ENCODE data around the gene PAX2. TPM values are rescaled to one million over a fixed set of nuclear protein-coding genes. Genes with fewer than 3 reads are reported as not detected.

PAX2 gene
- total RNA-seq, 4 donors from 2014 or later = not detected

GRCh38 chr10:100866575-100867098, 121.3 kb downstream of the PAX2 start:
- Histone ChIP-seq H3K27me3 (peaks cover 0 to 78% (median 2%) of the 10 kb centered on the region in 4 donors), H3K9me3 (no peaks in the 10 kb centered on the region), H3K4me1 (peaks cover 0 to 7% (median under 1%) of the 10 kb centered on the region in 4 donors), H3K27ac (replicated peaks in 1 of 4) (no peak overlapping the region), H3K36me3 (no peaks in the 10 kb centered on the region), H3K4me3 (no peak overlapping the region)
- intact Hi-C loops (cut with DNase I) = no loop called here
- no peak for TF ChIP-seq EP300 (IDR thresholded peaks at IDR 0.05)
- TF ChIP-seq POLR2A (IDR thresholded peaks at IDR 0.05; ENCODE audit: low read depth) = no peak
- no peak for DNase-seq (ENCODE audit: extremely low spot score)
- 25% methylated on average over 17 of the region's 21 CpGs for WGBS

- H3K4me1 ChIP-seq = peaks cover 0 to 7% (median under 1%) of the 10 kb centered on the region in 4 donors
- TF ChIP-seq EP300 (IDR thresholded peaks at IDR 0.05) (no peak), POLR2AphosphoS5 (IDR thresholded peaks at IDR 0.05) (no peak)
- H3K27me3 ChIP-seq = peaks cover 0 to 71% (median 2%) of the 10 kb centered on the region in 4 donors
- 88% methylated on average over 8 of the region's 8 CpGs for WGBS
- no peak overlapping the region for H3K27ac ChIP-seq (replicated peaks in 1 of 4)
- no peak for DNase-seq (ENCODE audit: extremely low spot score)
- H3K9me3 ChIP-seq = no peaks in the 10 kb centered on the region
- intact Hi-C loops (cut with DNase I) = no loop called here
- H3K4me3 ChIP-seq = no peak overlapping the region
- no peaks in the 10 kb centered on the region for H3K36me3 ChIP-seq
Measured at GRCh38 chr10:100867261-100867963, 122.0 kb downstream of the PAX2 start.

- Histone ChIP-seq H3K9me3 (no peaks in the 10 kb centered on the region), H3K27me3 (peaks cover 0 to 71% (median 2%) of the 10 kb centered on the region in 4 donors), H3K36me3 (no peaks in the 10 kb centered on the region), H3K4me1 (peaks cover 0 to 7% (median under 1%) of the 10 kb centered on the region in 4 donors), H3K27ac (replicated peaks in 1 of 4) (no peak overlapping the region), H3K4me3 (no peak overlapping the region)
- no peak for DNase-seq (ENCODE audit: extremely low spot score)
- intact Hi-C loops (cut with DNase I) = no loop called here
- TF ChIP-seq EP300 (IDR thresholded peaks at IDR 0.05) (no peak), POLR2A (IDR thresholded peaks at IDR 0.05; ENCODE audit: low read depth) (no peak), CTCF (IDR thresholded peaks at IDR 0.05) (no peak), POLR2AphosphoS5 (IDR thresholded peaks at IDR 0.05) (no peak)
- WGBS = 75% methylated on average over 3 of the region's 3 CpGs
Measured at GRCh38 chr10:100868382-100868781, 123.0 kb downstream of the PAX2 start.

- H3K9me3 ChIP-seq = no peaks in the 10 kb centered on the region
- TF ChIP-seq CTCF (IDR thresholded peaks at IDR 0.05) (no peak), POLR2A (IDR thresholded peaks at IDR 0.05; ENCODE audit: low read depth) (no peak), EP300 (IDR thresholded peaks at IDR 0.05) (no peak), POLR2AphosphoS5 (IDR thresholded peaks at IDR 0.05) (no peak)
- no peak overlapping the region for H3K4me3 ChIP-seq
- H3K36me3 ChIP-seq = no peaks in the 10 kb centered on the region
- intact Hi-C loops (cut with DNase I) = no loop called here
- 88% methylated on average over 4 of the region's 4 CpGs for WGBS
- H3K4me1 ChIP-seq = peaks cover 0 to 7% (median under 1%) of the 10 kb centered on the region in 4 donors
- H3K27me3 ChIP-seq = peaks cover 0 to 71% (median 4%) of the 10 kb centered on the region in 4 donors
- H3K27ac ChIP-seq (replicated peaks in 1 of 4) = no peak overlapping the region
- DNase-seq (ENCODE audit: extremely low spot score) = no peak
Measured at GRCh38 chr10:100869399-100869798, 124.0 kb downstream of the PAX2 start.

GRCh38 chr10:100872034-100872791, 126.8 kb downstream of the PAX2 start:
- no peaks in the 10 kb centered on the region for H3K9me3 ChIP-seq
- no peak overlapping the region for H3K27ac ChIP-seq (replicated peaks in 1 of 4)
- DNase-seq (ENCODE audit: extremely low spot score) = no peak
- H3K27me3 ChIP-seq = peaks cover 0 to 65% (median 3%) of the 10 kb centered on the region in 4 donors
- intact Hi-C loops (cut with DNase I) = no loop called here
- TF ChIP-seq CTCF (IDR thresholded peaks at IDR 0.05) (peak; percentile 18 to 41 (median 24)), POLR2AphosphoS5 (IDR thresholded peaks at IDR 0.05) (no peak), POLR2A (IDR thresholded peaks at IDR 0.05; ENCODE audit: low read depth) (no peak)
- no peak overlapping the region for H3K4me3 ChIP-seq
- 57% methylated on average over 11 of the region's 11 CpGs for WGBS
- no peaks in the 10 kb centered on the region for H3K4me1 ChIP-seq
- no peaks in the 10 kb centered on the region for H3K36me3 ChIP-seq
